HCT116 (cell line): Measurements from ENCODE around the gene MAML3. TPM values are rescaled to one million over a fixed set of nuclear protein-coding genes. Genes with fewer than 3 reads are reported as not detected.

ENCODE experiments used
- ATAC-seq: fragments of 200-7000 bp; cut with Tn5 transposase; 2 replicates; pipeline ENCODE4 v1.9.1; 2020; ENCODE audit warnings: mild to moderate bottlenecking, moderate library complexity
- BruUV-seq: library from RNA; stranded (reverse); fragments of 400-500 nt; replicated peaks from 2 replicates; lab custom pipeline; 2021; lab: Mats Ljungman, UMichigan
- CTCF ChIA-PET: fragments of 300-600 bp; sonication (Branson Sonifier 250); formaldehyde crosslinking; loops from one replicate; lab custom pipeline; 2021; ENCODE audit warnings: antibody characterized with exemption; lab: Charles Lee
- POLR2A ChIA-PET: fragments of 300-600, 350-600 bp; sonication (Branson Sonifier 250); formaldehyde crosslinking; loops from one replicate; lab custom pipeline; 2021; ENCODE audit warnings: antibody characterized with exemption; lab: Charles Lee
- RAD21 ChIA-PET, 2 experiments: fragments of 300-600 bp; sonication (Branson Sonifier 250); formaldehyde crosslinking; loops; one replicate each; lab custom pipeline; 2023; ENCODE audit warnings: low total read pairs in 2 of 2; ENCODE audit not compliant: uncharacterized antibody in 2 of 2, unreplicated experiment in 2 of 2, low non-redundant PET in 1 of 2; lab: Charles Lee
- DNase-seq: peaks from one replicate; pipeline ENCODE4 v3.0.0-alpha.2; 2010; ENCODE audit warnings: low read depth, low spot score
- H2AFZ ChIP-seq: fragments of 200-600 bp; shearing (Covaris generic), sonication (generic); 2 replicates; pipeline ENCODE4 v1.6.1; 2017; ENCODE audit warnings: low read depth, mixed run types, mixed read lengths, antibody characterized with exemption, low read length; ENCODE audit not compliant: poor library complexity, severe bottlenecking
- H3K27ac ChIP-seq: 2 replicates; pipeline ENCODE4 v1.5.1; 2012; ENCODE audit warnings: low read depth, low read length
- H3K27me3 ChIP-seq: fragments of 200-600 bp; sonication (generic); 2 replicates; pipeline ENCODE4 v1.6.1; 2016; ENCODE audit warnings: mixed run types, low read length, mixed read lengths; ENCODE audit not compliant: insufficient read depth
- H3K36me3 ChIP-seq, 2 experiments: fragments of 200-500 bp in 1 of 2; fragments of 200-600 bp in 1 of 2; sonication (Bioruptor generic) in 1 of 2; sonication (generic) in 1 of 2; 2 replicates each; pipeline versions ENCODE4 v1.5.1 to v1.6.1; 2014 to 2016; ENCODE audit warnings: low read length in 2 of 2, inconsistent platforms in 1 of 2, mixed read lengths in 1 of 2, mixed run types in 1 of 2; ENCODE audit not compliant: insufficient read depth in 2 of 2, control insufficient read depth in 1 of 2
- H3K4me1 ChIP-seq, 2 experiments: fragments of 200-600 bp in 1 of 2; sonication (generic) in 1 of 2; 2 replicates each; pipeline versions ENCODE4 v1.5.1 to v1.6.1; 2012 to 2017; ENCODE audit warnings: low read length in 2 of 2, inconsistent platforms in 1 of 2, mild to moderate bottlenecking in 1 of 2, mixed read lengths in 1 of 2, mixed run types in 1 of 2, moderate library complexity in 1 of 2; ENCODE audit not compliant: insufficient read depth in 2 of 2, control insufficient read depth in 1 of 2
- H3K4me2 ChIP-seq: fragments of 200-600 bp; sonication (generic); 2 replicates; pipeline ENCODE4 v1.6.1; 2017; ENCODE audit warnings: mixed run types, low read length, mixed read lengths
- H3K4me3 ChIP-seq, 2 experiments: fragments of 200-600 bp in 1 of 2; sonication (generic) in 1 of 2; replicated peaks in 1 of 2; 2 replicates each; pipeline ENCODE4 v1.5.1; 2011 to 2016; ENCODE audit warnings: low read length in 2 of 2, control low read depth in 1 of 2, low read depth in 1 of 2, mild to moderate bottlenecking in 1 of 2, mixed read lengths in 1 of 2, mixed run types in 1 of 2
- H3K79me2 ChIP-seq: fragments of 200-600 bp; sonication (generic); 2 replicates; pipeline ENCODE4 v1.6.1; 2017; ENCODE audit warnings: mild to moderate bottlenecking, mixed run types, low read length, moderate library complexity, mixed read lengths; ENCODE audit not compliant: insufficient read depth
- H3K9ac ChIP-seq: fragments of 200-600 bp; sonication (generic); 2 replicates; pipeline ENCODE4 v1.6.1; 2016; ENCODE audit warnings: low read length, mixed read lengths
- H3K9me2 ChIP-seq: fragments of 200-600 bp; sonication (generic), shearing (Covaris generic); 2 replicates; pipeline ENCODE4 v1.6.1; 2017; ENCODE audit warnings: mixed run types, mild to moderate bottlenecking, moderate library complexity; ENCODE audit not compliant: insufficient read depth
- H3K9me3 ChIP-seq, 2 experiments: fragments of 200-500 bp in 1 of 2; fragments of 200-600 bp in 1 of 2; sonication (Bioruptor generic) in 1 of 2; sonication (generic) in 1 of 2; 2 replicates each; pipeline ENCODE4 v1.6.1; 2014 to 2017; ENCODE audit warnings: low read length in 2 of 2, mixed read lengths in 2 of 2, inconsistent platforms in 1 of 2, low read depth in 1 of 2, mild to moderate bottlenecking in 1 of 2, mixed run types in 1 of 2, moderate library complexity in 1 of 2; ENCODE audit not compliant: control insufficient read depth in 1 of 2, insufficient read depth in 1 of 2
- H4K20me1 ChIP-seq: fragments of 200-600 bp; sonication (generic), shearing (Covaris generic); 2 replicates; pipeline ENCODE4 v1.6.1; 2017; ENCODE audit warnings: mixed run types, mild to moderate bottlenecking, moderate library complexity; ENCODE audit not compliant: insufficient read depth
- ATF3 ChIP-seq: IDR thresholded peaks from 2 replicates; pipeline ENCODE4 v1.6.1; 2012
- CTCF ChIP-seq, 3 experiments: fragments of 200-600 bp in 1 of 3; sonication (generic) in 1 of 3; IDR thresholded peaks in 2 of 3; conservative IDR thresholded peaks in 1 of 3; 2 replicates each; pipeline ENCODE4 v1.5.1; 2012 to 2017; ENCODE audit warnings: low read depth in 2 of 3, low read length in 2 of 3, antibody characterized with exemption in 1 of 3, borderline replicate concordance in 1 of 3, control low read depth in 1 of 3, mild to moderate bottlenecking in 1 of 3, mixed read lengths in 1 of 3, mixed run types in 1 of 3, moderate library complexity in 1 of 3; ENCODE audit not compliant: insufficient read depth in 1 of 3
- EGR1 ChIP-seq: IDR thresholded peaks from 2 replicates; pipeline ENCODE4 v1.6.1; 2012; ENCODE audit warnings: low read depth
- ELF1 ChIP-seq: IDR thresholded peaks from 2 replicates; pipeline ENCODE4 v1.6.1; 2012; ENCODE audit warnings: low read depth, borderline replicate concordance
- EZH2 ChIP-seq: fragments of 200-600 bp; sonication (generic); IDR thresholded peaks from 2 replicates; pipeline ENCODE4 v1.6.1; 2017; ENCODE audit warnings: antibody characterized with exemption, mixed run types
- EZH2phosphoT487 ChIP-seq: fragments of 200-600 bp; IDR thresholded peaks from 2 replicates; pipeline ENCODE4 v1.6.1; 2018; ENCODE audit warnings: antibody characterized with exemption, borderline replicate concordance
- JUND ChIP-seq: IDR thresholded peaks from 2 replicates; pipeline ENCODE4 v1.6.1; 2012
- MAX ChIP-seq: IDR thresholded peaks from 2 replicates; pipeline ENCODE4 v1.6.1; 2012
- POLR2A ChIP-seq: IDR thresholded peaks from 2 replicates; pipeline ENCODE4 v1.7.0; 2011; ENCODE audit warnings: borderline replicate concordance; ENCODE audit not compliant: insufficient read depth, insufficient read length; ENCODE audit errors: extremely low read depth
- POLR2AphosphoS5 ChIP-seq: IDR thresholded peaks from 2 replicates; pipeline ENCODE4 v1.6.1; 2011; ENCODE audit warnings: mild to moderate bottlenecking, low read depth, low read length, moderate library complexity
- RAD21 ChIP-seq: IDR thresholded peaks from 2 replicates; pipeline ENCODE4 v1.6.1; 2012; ENCODE audit warnings: low read depth, mild to moderate bottlenecking
- SIN3A ChIP-seq: IDR thresholded peaks from 2 replicates; pipeline ENCODE4 v1.6.1; 2012; ENCODE audit warnings: low read depth
- SP1 ChIP-seq: IDR thresholded peaks from 2 replicates; pipeline ENCODE4 v1.6.1; 2012; ENCODE audit warnings: low read depth
- SRF ChIP-seq: IDR thresholded peaks from 2 replicates; pipeline ENCODE4 v1.6.1; 2012; ENCODE audit warnings: low read depth
- TCF7L2 ChIP-seq: IDR thresholded peaks from 2 replicates; pipeline ENCODE4 v1.7.0; 2011; ENCODE audit warnings: borderline replicate concordance, inconsistent platforms; ENCODE audit not compliant: insufficient read depth, insufficient read length; ENCODE audit errors: extremely low read depth
- YY1 ChIP-seq: IDR thresholded peaks from 2 replicates; pipeline ENCODE4 v1.6.1; 2011; ENCODE audit warnings: low read length, low read depth, moderate library complexity, mild to moderate bottlenecking; ENCODE audit not compliant: insufficient replicate concordance; ENCODE audit errors: extremely low read depth
- ZFX ChIP-seq: fragments of 450-650 bp; IDR thresholded peaks from 2 replicates; pipeline ENCODE4 v1.6.1; 2017
- intact Hi-C: fragments of 100-400 bp; cut with micrococcal nuclease; formaldehyde crosslinking; loops from 2 replicates; pipeline ENCODE4 v1.10.0; 2022
- total RNA-seq: library from RNA; stranded (reverse); gene quantifications from one replicate; pipeline ENCODE4 v1.2.1, GENCODE V29; 2021; ENCODE audit not compliant: unreplicated experiment

Gene MAML3
- total RNA-seq, 1 experiment from 2014 or later = 3.1 TPM

- H4K20me1 ChIP-seq = no peaks in the 10 kb centered on the region
- no peak overlapping the region for H3K27ac ChIP-seq
- peak; percentile 97 for ATAC-seq
- no TSS peak for BruUV-seq
- no peaks in the 10 kb centered on the region for H3K79me2 ChIP-seq
- ChIA-PET RAD21 (no interaction called here), POLR2A (no interaction called here), CTCF (no interaction called here)
- no peak overlapping the region for H3K4me2 ChIP-seq
- peak; percentile 54 to 60 (median 58); a peak in 5 of 6 replicates for TF ChIP-seq CTCF (IDR thresholded peaks at IDR 0.05 in 2 of 3, conservative IDR thresholded peaks at IDR 0.05 in 1 of 3; ENCODE audit: borderline replicate concordance in 1 of 3, insufficient read depth in 1 of 3, low read depth in 2 of 3, low read length in 2 of 3)
- no peak for TF ChIP-seq ZFX
- no peak for TF ChIP-seq EZH2
- no peak for TF ChIP-seq TCF7L2
- no peak for TF ChIP-seq SIN3A
- TF ChIP-seq JUND = no peak
- no peak for TF ChIP-seq ELF1
- no peak for TF ChIP-seq MAX
- TF ChIP-seq ATF3 = no peak
- no peak for TF ChIP-seq SRF
- TF ChIP-seq RAD21 = peak; percentile 47
- no peak for TF ChIP-seq EGR1
- no peak for TF ChIP-seq POLR2A
- no peak for TF ChIP-seq EZH2phosphoT487
- TF ChIP-seq YY1 = no peak
- no peak for TF ChIP-seq SP1
- no peak for TF ChIP-seq POLR2AphosphoS5
- H3K9me3 ChIP-seq = no peaks in the 10 kb centered on the region
- DNase-seq = peak; percentile 24
- intact Hi-C loops = no loop called here
- H2AFZ ChIP-seq = no peak overlapping the region
- H3K9me2 ChIP-seq = no peaks in the 10 kb centered on the region
- H3K36me3 ChIP-seq = no peaks in the 10 kb centered on the region
- H3K4me1 ChIP-seq = no peaks in the 10 kb centered on the region
- no peak overlapping the region for H3K9ac ChIP-seq
- no peaks in the 10 kb centered on the region for H3K27me3 ChIP-seq
- H3K4me3 ChIP-seq = no peak overlapping the region
These were observed 392.5 kb downstream of the MAML3 start for GRCh38 chr4:139761461-139761860.
